Measurements from ENCODE around the gene MYOCD. TPM values are rescaled to one million over a fixed set of nuclear protein-coding genes. Genes with fewer than 3 reads are reported as not detected.

MYOCD gene
- total RNA-seq, 1 donor from 2014 or later: 2.2 TPM

- TF ChIP-seq CTCF (conservative IDR thresholded peaks at IDR 0.05; ENCODE audit: low read depth, low read length): no peak
- no peak for DNase-seq (ENCODE audit: low read depth)
- H3K4me3 ChIP-seq (ENCODE audit: low read depth, low read length): no peak overlapping the region
Measured at GRCh38 chr17:12622726-12623125, 43.0 kb upstream of the MYOCD start.

- no peak overlapping the region for H3K4me3 ChIP-seq (ENCODE audit: low read depth, low read length)
- DNase-seq (ENCODE audit: low read depth): no peak
- TF ChIP-seq CTCF (conservative IDR thresholded peaks at IDR 0.05; ENCODE audit: low read depth, low read length): no peak
Measured at GRCh38 chr17:12623220-12623848, 42.4 kb upstream of the MYOCD start.

- H3K4me3 ChIP-seq (ENCODE audit: low read depth, low read length): no peak overlapping the region
- TF ChIP-seq CTCF (conservative IDR thresholded peaks at IDR 0.05; ENCODE audit: low read depth, low read length): no peak
- DNase-seq (ENCODE audit: low read depth): no peak
Measured at GRCh38 chr17:12624211-12624610, 41.5 kb upstream of the MYOCD start.

GRCh38 chr17:12625092-12625491 lies 40.6 kb upstream of the MYOCD start:
- H3K4me3 ChIP-seq (ENCODE audit: low read depth, low read length): no peak overlapping the region
- DNase-seq (ENCODE audit: low read depth): no peak
- no peak for TF ChIP-seq CTCF (conservative IDR thresholded peaks at IDR 0.05; ENCODE audit: low read depth, low read length)

- H3K4me3 ChIP-seq (ENCODE audit: low read depth, low read length): no peak overlapping the region
- TF ChIP-seq CTCF (conservative IDR thresholded peaks at IDR 0.05; ENCODE audit: low read depth, low read length): no peak
- DNase-seq (ENCODE audit: low read depth): no peak
Measured at GRCh38 chr17:12627177-12627629, 38.5 kb upstream of the MYOCD start.

GRCh38 chr17:12627781-12628451 lies 37.8 kb upstream of the MYOCD start:
- no peak overlapping the region for H3K4me3 ChIP-seq (ENCODE audit: low read depth, low read length)
- TF ChIP-seq CTCF (conservative IDR thresholded peaks at IDR 0.05; ENCODE audit: low read depth, low read length): no peak
- DNase-seq (ENCODE audit: low read depth): no peak

- no peak overlapping the region for H3K4me3 ChIP-seq (ENCODE audit: low read depth, low read length)
- TF ChIP-seq CTCF (conservative IDR thresholded peaks at IDR 0.05; ENCODE audit: low read depth, low read length): no peak
- no peak for DNase-seq (ENCODE audit: low read depth)
Measured at GRCh38 chr17:12631076-12631475, 34.6 kb upstream of the MYOCD start.

Measured in epithelial cell of proximal tubule (primary cell).